Measurements from ENCODE around the gene HRG. TPM values are rescaled to one million over a fixed set of nuclear protein-coding genes. Genes with fewer than 3 reads are reported as not detected.
"Not testable (repeated sequence)": the region's sequence is repeated elsewhere in the genome, so short reads cannot be mapped to it uniquely, and the experiment has no call there.

Gene HRG
- total RNA-seq, 1 experiment from 2014 or later = not detected

DNA sequence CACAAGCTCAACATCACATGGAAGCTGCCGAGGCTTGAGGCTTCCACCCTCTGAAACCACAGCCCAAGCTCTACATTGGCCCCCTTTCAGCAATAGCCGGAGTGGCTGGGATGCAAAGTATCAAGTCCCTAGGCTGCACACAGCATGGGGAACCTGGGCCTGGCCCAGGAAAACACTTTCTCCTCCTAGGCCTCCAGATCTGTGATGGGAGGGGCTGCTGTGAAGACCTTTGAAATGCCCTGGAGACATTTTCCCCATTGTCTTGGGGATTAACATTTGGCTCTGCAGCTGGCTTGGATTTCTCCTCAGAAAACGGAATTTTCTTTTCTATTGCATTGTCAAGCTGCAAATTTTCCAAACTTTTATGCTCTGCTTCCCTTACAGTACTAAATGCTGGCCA, 18.2 kb downstream of the HRG start:
- BruUV-seq (replicated peaks) = no TSS peak
- ChIA-PET CTCF (no interaction called here), POLR2A (ENCODE audit: low non-redundant PET) (no interaction called here)
- Histone ChIP-seq H3K4me1 (ENCODE audit: insufficient read depth, low read length, poor library complexity, severe bottlenecking) (no peaks in the 10 kb centered on the region), H3K27ac (ENCODE audit: low read depth, low read length, poor library complexity, severe bottlenecking) (no peak overlapping the region), H3K36me3 (ENCODE audit: insufficient read depth, low read length, poor library complexity, severe bottlenecking) (no peaks in the 10 kb centered on the region), H3K4me3 (ENCODE audit: low read depth, low read length, poor library complexity, severe bottlenecking) (no peak overlapping the region), H3K27me3 (replicated peaks; ENCODE audit: insufficient read depth, low read depth, low read length, poor library complexity) (peaks cover 11% of the 10 kb centered on the region), H3K9me3 (ENCODE audit: low read depth, low read length, poor library complexity, severe bottlenecking) (no peaks in the 10 kb centered on the region)
- no peak for DNase-seq (ENCODE audit: low spot score)
- TF ChIP-seq EZH2 (IDR thresholded peaks at IDR 0.05; ENCODE audit: borderline replicate concordance, low read depth, low read length, poor library complexity, severe bottlenecking) (no peak), CTCF (conservative IDR thresholded peaks at IDR 0.05; ENCODE audit: low read depth, low read length) (no peak)
- intact Hi-C loops (cut with micrococcal nuclease; ENCODE audit: unreplicated experiment) = no loop called here

- POLR2A ChIA-PET (ENCODE audit: low non-redundant PET) = interaction anchor here (0.7 kb wide), 1 partner anchor 10 kb away, joined by 7 read pairs; no protein-coding TSS in a partner anchor
- CTCF ChIA-PET; H3K4me1 ChIP-seq (ENCODE audit: insufficient read depth, low read length, poor library complexity, severe bottlenecking); H3K4me3 ChIP-seq (ENCODE audit: low read depth, low read length, poor library complexity, severe bottlenecking); H3K27ac ChIP-seq (ENCODE audit: low read depth, low read length, poor library complexity, severe bottlenecking); BruUV-seq (replicated peaks); intact Hi-C loops (cut with micrococcal nuclease; ENCODE audit: unreplicated experiment); DNase-seq (ENCODE audit: low spot score); H3K27me3 ChIP-seq (replicated peaks; ENCODE audit: insufficient read depth, low read depth, low read length, poor library complexity); H3K9me3 ChIP-seq (ENCODE audit: low read depth, low read length, poor library complexity, severe bottlenecking); H3K36me3 ChIP-seq (ENCODE audit: insufficient read depth, low read length, poor library complexity, severe bottlenecking): not testable (repeated sequence)
Observed at GRCh38 chr3:186686475-186686874, 20.7 kb downstream of the HRG start.

DNA sequence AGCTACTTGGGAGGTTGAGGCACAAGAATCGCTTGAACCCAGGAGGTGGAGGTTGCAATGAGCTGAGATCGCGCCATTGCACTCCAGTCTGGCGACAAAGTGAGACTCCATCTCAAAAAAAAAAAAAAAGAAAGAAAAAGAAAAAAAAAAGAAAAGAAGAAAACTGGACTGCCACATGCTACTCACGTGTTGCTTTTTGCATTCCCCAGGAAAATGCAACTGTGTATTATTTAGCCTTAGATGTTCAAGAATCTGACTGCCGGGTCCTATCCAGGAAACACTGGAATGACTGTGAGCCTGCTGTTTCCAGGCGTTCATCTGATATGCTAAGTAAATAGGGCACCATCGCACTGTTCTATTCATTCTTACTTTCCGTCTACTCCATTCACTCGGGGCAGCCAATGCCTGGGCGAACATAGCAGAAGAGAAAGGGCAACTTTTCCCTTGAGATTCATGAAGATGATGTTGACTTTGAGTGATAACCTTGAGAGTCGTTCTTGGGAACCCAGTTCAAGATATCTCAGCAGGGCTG, 21.4 kb downstream of the HRG start:
- TF ChIP-seq CTCF (conservative IDR thresholded peaks at IDR 0.05; ENCODE audit: low read depth, low read length) (no peak), EZH2 (IDR thresholded peaks at IDR 0.05; ENCODE audit: borderline replicate concordance, low read depth, low read length, poor library complexity, severe bottlenecking) (no peak)

DNA sequence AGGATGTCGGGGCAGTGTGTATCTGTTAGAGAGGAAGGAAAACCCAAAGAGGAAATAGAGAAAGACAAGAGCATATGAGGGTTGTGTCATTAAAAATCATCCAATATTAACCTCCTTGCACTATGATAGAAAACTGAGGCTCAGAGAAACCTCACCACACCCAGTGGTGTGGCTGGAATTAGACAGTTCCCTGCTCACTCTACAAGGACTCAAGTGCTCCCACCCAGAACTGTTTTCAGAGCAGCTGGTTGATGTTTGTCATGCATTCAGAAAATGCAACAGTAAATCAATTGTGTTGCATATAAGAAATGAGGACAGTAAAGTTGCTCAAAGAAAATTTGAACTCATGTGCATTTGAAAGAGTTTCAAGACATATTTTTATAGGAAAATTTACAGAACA, 24.5 kb downstream of the HRG start:
- H3K9me3 ChIP-seq (ENCODE audit: low read depth, low read length, poor library complexity, severe bottlenecking); intact Hi-C loops (cut with micrococcal nuclease; ENCODE audit: unreplicated experiment); DNase-seq (ENCODE audit: low spot score); BruUV-seq (replicated peaks); CTCF ChIA-PET; H3K4me3 ChIP-seq (ENCODE audit: low read depth, low read length, poor library complexity, severe bottlenecking); POLR2A ChIA-PET (ENCODE audit: low non-redundant PET); H3K27me3 ChIP-seq (replicated peaks; ENCODE audit: insufficient read depth, low read depth, low read length, poor library complexity); H3K27ac ChIP-seq (ENCODE audit: low read depth, low read length, poor library complexity, severe bottlenecking); H3K4me1 ChIP-seq (ENCODE audit: insufficient read depth, low read length, poor library complexity, severe bottlenecking); H3K36me3 ChIP-seq (ENCODE audit: insufficient read depth, low read length, poor library complexity, severe bottlenecking): not testable (repeated sequence)

More for the DNA sequence above, 21.4 kb downstream of the HRG start:
- Histone ChIP-seq H3K4me3 (ENCODE audit: low read depth, low read length, poor library complexity, severe bottlenecking) (no peak overlapping the region), H3K36me3 (ENCODE audit: insufficient read depth, low read length, poor library complexity, severe bottlenecking) (no peaks in the 10 kb centered on the region), H3K27ac (ENCODE audit: low read depth, low read length, poor library complexity, severe bottlenecking) (no peak overlapping the region), H3K4me1 (ENCODE audit: insufficient read depth, low read length, poor library complexity, severe bottlenecking) (no peaks in the 10 kb centered on the region), H3K9me3 (ENCODE audit: low read depth, low read length, poor library complexity, severe bottlenecking) (no peaks in the 10 kb centered on the region), H3K27me3 (replicated peaks; ENCODE audit: insufficient read depth, low read depth, low read length, poor library complexity) (no peaks in the 10 kb centered on the region)
- POLR2A ChIA-PET (ENCODE audit: low non-redundant PET) = no interaction called here
- DNase-seq (ENCODE audit: low spot score) = no peak
- intact Hi-C loops (cut with micrococcal nuclease; ENCODE audit: unreplicated experiment) = no loop called here
- CTCF ChIA-PET = no interaction called here
- no TSS peak for BruUV-seq (replicated peaks)
